ENCODE data around the gene PDCD1.

PDCD1 gene

GRCh38 chr2:241842067-241842415 lies 16.7 kb downstream of the PDCD1 start:
- ATAC-seq (ENCODE audit: insufficient read depth, low read depth): no peak

GRCh38 chr2:241841181-241842066 lies 17.3 kb downstream of the PDCD1 start:
- TF ChIP-seq EZH2 (IDR thresholded peaks at IDR 0.05; ENCODE audit: borderline replicate concordance, low read depth, low read length, severe bottlenecking) (no peak), CTCF (IDR thresholded peaks at IDR 0.05; ENCODE audit: borderline replicate concordance, extremely low read depth, low read length, poor library complexity, severe bottlenecking) (no peak)

More at GRCh38 chr2:241842067-241842415, 16.7 kb downstream of the PDCD1 start:
- no peaks in the 10 kb centered on the region for H3K4me1 ChIP-seq (ENCODE audit: insufficient read depth, low read length)
- no peak overlapping the region for H3K4me3 ChIP-seq (ENCODE audit: low read depth in 1 of 2, low read length in 2 of 2)
- no peak overlapping the region for H3K9ac ChIP-seq (ENCODE audit: low read depth, low read length)
- H2AFZ ChIP-seq (ENCODE audit: low read depth, low read length): no peak overlapping the region
- H3K27me3 ChIP-seq (ENCODE audit: insufficient read depth, low read length, poor library complexity): peaks cover 16% of the 10 kb centered on the region
- no peaks in the 10 kb centered on the region for H3K79me2 ChIP-seq (ENCODE audit: insufficient read depth, low read length)
- H3K4me2 ChIP-seq (ENCODE audit: insufficient read depth, low read length): no peak overlapping the region
- H4K20me1 ChIP-seq (ENCODE audit: insufficient read depth, low read length): no peaks in the 10 kb centered on the region
- no peak for TF ChIP-seq CTCF (IDR thresholded peaks at IDR 0.05; ENCODE audit: borderline replicate concordance, extremely low read depth, low read length, poor library complexity, severe bottlenecking)
- no peak for TF ChIP-seq EZH2 (IDR thresholded peaks at IDR 0.05; ENCODE audit: borderline replicate concordance, low read depth, low read length, severe bottlenecking)
- DNase-seq: no peak
- no peak overlapping the region for H3K27ac ChIP-seq (ENCODE audit: low read length)
- H3K9me3 ChIP-seq (ENCODE audit: insufficient read depth, low read length, severe bottlenecking): no peaks in the 10 kb centered on the region
- no peaks in the 10 kb centered on the region for H3K36me3 ChIP-seq (ENCODE audit: insufficient read depth, low read length)

GRCh38 chr2:241837197-241837965 lies 21.3 kb downstream of the PDCD1 start:
- Histone ChIP-seq H3K27ac (ENCODE audit: low read length) (no peak overlapping the region), H3K4me3 (ENCODE audit: low read depth in 1 of 2, low read length in 2 of 2) (no peak overlapping the region), H3K9me3 (ENCODE audit: insufficient read depth, low read length, severe bottlenecking) (no peaks in the 10 kb centered on the region), H3K36me3 (ENCODE audit: insufficient read depth, low read length) (no peaks in the 10 kb centered on the region), H2AFZ (ENCODE audit: low read depth, low read length) (no peak overlapping the region), H4K20me1 (ENCODE audit: insufficient read depth, low read length) (no peaks in the 10 kb centered on the region), H3K27me3 (ENCODE audit: insufficient read depth, low read length, poor library complexity) (peaks cover 10% of the 10 kb centered on the region), H3K9ac (ENCODE audit: low read depth, low read length) (no peak overlapping the region), H3K4me2 (ENCODE audit: insufficient read depth, low read length) (no peak overlapping the region), H3K4me1 (ENCODE audit: insufficient read depth, low read length) (no peaks in the 10 kb centered on the region), H3K79me2 (ENCODE audit: insufficient read depth, low read length) (no peaks in the 10 kb centered on the region)
- DNase-seq (no peak), ATAC-seq (ENCODE audit: insufficient read depth, low read depth) (no peak)
- TF ChIP-seq CTCF (IDR thresholded peaks at IDR 0.05; ENCODE audit: borderline replicate concordance, extremely low read depth, low read length, poor library complexity, severe bottlenecking) (no peak), EZH2 (IDR thresholded peaks at IDR 0.05; ENCODE audit: borderline replicate concordance, low read depth, low read length, severe bottlenecking) (no peak)

More at GRCh38 chr2:241841181-241842066, 17.3 kb downstream of the PDCD1 start:
- no peaks in the 10 kb centered on the region for H3K79me2 ChIP-seq (ENCODE audit: insufficient read depth, low read length)
- DNase-seq (no peak), ATAC-seq (ENCODE audit: insufficient read depth, low read depth) (no peak)
- no peaks in the 10 kb centered on the region for H3K4me1 ChIP-seq (ENCODE audit: insufficient read depth, low read length)
- H4K20me1 ChIP-seq (ENCODE audit: insufficient read depth, low read length): no peaks in the 10 kb centered on the region
- no peaks in the 10 kb centered on the region for H3K36me3 ChIP-seq (ENCODE audit: insufficient read depth, low read length)
- no peak overlapping the region for H3K4me2 ChIP-seq (ENCODE audit: insufficient read depth, low read length)
- H3K9me3 ChIP-seq (ENCODE audit: insufficient read depth, low read length, severe bottlenecking): no peaks in the 10 kb centered on the region
- H2AFZ ChIP-seq (ENCODE audit: low read depth, low read length): no peak overlapping the region
- H3K4me3 ChIP-seq (ENCODE audit: low read depth in 1 of 2, low read length in 2 of 2): no peak overlapping the region
- no peak overlapping the region for H3K27ac ChIP-seq (ENCODE audit: low read length)
- H3K9ac ChIP-seq (ENCODE audit: low read depth, low read length): no peak overlapping the region
- H3K27me3 ChIP-seq (ENCODE audit: insufficient read depth, low read length, poor library complexity): peaks cover 16% of the 10 kb centered on the region
